Neural progenitor cell (in vitro differentiated cells): ENCODE data around the gene MYOG. TPM values are rescaled to one million over a fixed set of nuclear protein-coding genes. Genes with fewer than 3 reads are reported as not detected.

ENCODE experiments used
- DNase-seq: peaks from one replicate; pipeline ENCODE4 v3.0.0-alpha.2; 2016; ENCODE audit warnings: low spot score
- H2AFZ ChIP-seq: fragments of 200-600 bp; sonication (generic); replicated peaks from 2 replicates; pipeline ENCODE4 v1.6.1; 2016; ENCODE audit warnings: antibody characterized with exemption
- H3F3A ChIP-seq: fragments of 200-600 bp; sonication (generic); 2 replicates; pipeline ENCODE4 v1.6.1; 2016; ENCODE audit warnings: antibody characterized with exemption, low read depth
- H3K27ac ChIP-seq: fragments of 200-600 bp; sonication (generic); 2 replicates; pipeline ENCODE4 v1.5.1; 2016; ENCODE audit warnings: mild to moderate bottlenecking
- H3K27me3 ChIP-seq: fragments of 200-600 bp; sonication (generic); 2 replicates; pipeline ENCODE4 v1.6.1; 2016; ENCODE audit warnings: mild to moderate bottlenecking, moderate library complexity
- H3K36me3 ChIP-seq: fragments of 200-600 bp; sonication (generic); 2 replicates; pipeline ENCODE4 v1.5.1; 2016
- H3K4me1 ChIP-seq: fragments of 200-600 bp; sonication (generic); 2 replicates; pipeline ENCODE4 v1.6.1; 2016; ENCODE audit warnings: mixed run types
- H3K4me2 ChIP-seq: fragments of 200-600 bp; sonication (generic); 2 replicates; pipeline ENCODE4 v1.6.1; 2016
- H3K4me3 ChIP-seq: fragments of 200-600 bp; sonication (generic); 2 replicates; pipeline ENCODE4 v1.5.1; 2016
- H3K79me2 ChIP-seq: fragments of 200-600 bp; sonication (generic); 2 replicates; pipeline ENCODE4 v1.6.1; 2016; ENCODE audit warnings: low read depth
- H3K9ac ChIP-seq: fragments of 200-600 bp; sonication (generic); 2 replicates; pipeline ENCODE4 v1.6.1; 2016
- H3K9me3 ChIP-seq: fragments of 200-600 bp; sonication (generic); 2 replicates; pipeline ENCODE4 v1.5.1; 2016; ENCODE audit warnings: low read depth
- H4K20me1 ChIP-seq: fragments of 200-600 bp; sonication (generic); 2 replicates; pipeline ENCODE4 v1.6.1; 2016; ENCODE audit warnings: low read depth
- H3K27ac Mint-ChIP-seq: 3 replicates; pipeline ENCODE4 v1.8.0; 2021; ENCODE audit warnings: mixed read lengths
- H3K27me3 Mint-ChIP-seq: 2 replicates; pipeline ENCODE4 v1.8.0; 2022; ENCODE audit warnings: low read depth, mild to moderate bottlenecking, inconsistent platforms, moderate library complexity, mixed read lengths; ENCODE audit not compliant: insufficient read depth
- H3K36me3 Mint-ChIP-seq: 3 replicates; pipeline ENCODE4 v1.8.0; 2021; ENCODE audit warnings: mixed read lengths
- H3K4me1 Mint-ChIP-seq: 3 replicates; pipeline ENCODE4 v1.8.0; 2021; ENCODE audit warnings: mixed read lengths
- H3K4me3 Mint-ChIP-seq: 3 replicates; pipeline ENCODE4 v1.8.0; 2021; ENCODE audit warnings: mild to moderate bottlenecking, moderate library complexity, mixed read lengths
- H3K9me3 Mint-ChIP-seq: 3 replicates; pipeline ENCODE4 v1.8.0; 2020; ENCODE audit warnings: mixed read lengths
- CTCF ChIP-seq: fragments of 200-600 bp; sonication (generic); IDR thresholded peaks from 2 replicates; pipeline ENCODE4 v1.5.1; 2017; ENCODE audit warnings: antibody characterized with exemption, mild to moderate bottlenecking
- EZH2 ChIP-seq: fragments of 200-600 bp; sonication (generic); IDR thresholded peaks from 2 replicates; pipeline ENCODE4 v1.6.1; 2017; ENCODE audit warnings: antibody characterized with exemption, mild to moderate bottlenecking, moderate library complexity
- EZH2phosphoT487 ChIP-seq: fragments of 200-600 bp; sonication (generic); IDR thresholded peaks from 2 replicates; pipeline ENCODE4 v1.6.1; 2017; ENCODE audit warnings: antibody characterized with exemption
- total RNA-seq: library from RNA; depleted of rRNA; stranded (reverse); fragments of >200 nt; gene quantifications from 2 replicates; pipeline ENCODE4 v1.2.3, GENCODE V29; 2015; ENCODE audit warnings: low replicate concordance

Gene MYOG
- total RNA-seq, 1 donor from 2014 or later = not detected

GRCh38 chr1:203089001-203089650 is 3.3 kb upstream of the MYOG start:
- peaks cover 6% of the 10 kb centered on the region for H3K27me3 Mint-ChIP-seq
- DNase-seq = no peak
- H3K9me3 Mint-ChIP-seq = peaks cover 8% of the 10 kb centered on the region
- Histone ChIP-seq H3F3A (no peaks in the 10 kb centered on the region), H3K4me1 (peaks cover 16% of the 10 kb centered on the region), H3K4me2 (no peak overlapping the region), H2AFZ (no peak overlapping the region), H3K27ac (no peak overlapping the region), H3K9me3 (no peaks in the 10 kb centered on the region), H3K27me3 (no peaks in the 10 kb centered on the region), H3K79me2 (no peaks in the 10 kb centered on the region), H3K36me3 (no peaks in the 10 kb centered on the region), H3K9ac (no peak overlapping the region), H4K20me1 (no peaks in the 10 kb centered on the region), H3K4me3 (no peak overlapping the region)
- H3K36me3 Mint-ChIP-seq = no peaks in the 10 kb centered on the region
- H3K27ac Mint-ChIP-seq = no peak overlapping the region
- peaks cover 30% of the 10 kb centered on the region for H3K4me1 Mint-ChIP-seq
- TF ChIP-seq EZH2phosphoT487 (no peak), EZH2 (no peak), CTCF (no peak)
- no peak overlapping the region for H3K4me3 Mint-ChIP-seq

- no peaks in the 10 kb centered on the region for H3K36me3 Mint-ChIP-seq
- TF ChIP-seq CTCF = no peak
- TF ChIP-seq EZH2 = no peak
- TF ChIP-seq EZH2phosphoT487 = no peak
- peak overlapping the region; percentile 35 for H3K27ac Mint-ChIP-seq
- Histone ChIP-seq H4K20me1 (no peaks in the 10 kb centered on the region), H2AFZ (no peak overlapping the region), H3K27me3 (no peaks in the 10 kb centered on the region), H3K79me2 (no peaks in the 10 kb centered on the region), H3K9ac (no peak overlapping the region), H3K36me3 (no peaks in the 10 kb centered on the region), H3K4me1 (peaks cover 16% of the 10 kb centered on the region), H3K4me2 (no peak overlapping the region), H3F3A (no peaks in the 10 kb centered on the region), H3K9me3 (no peaks in the 10 kb centered on the region), H3K4me3 (no peak overlapping the region), H3K27ac (no peak overlapping the region)
- no peak overlapping the region for H3K4me3 Mint-ChIP-seq
- peaks cover 8% of the 10 kb centered on the region for H3K27me3 Mint-ChIP-seq
- no peak for DNase-seq
- peaks cover 33% of the 10 kb centered on the region for H3K4me1 Mint-ChIP-seq
- peaks cover 5% of the 10 kb centered on the region for H3K9me3 Mint-ChIP-seq
These were observed 2.6 kb upstream of the MYOG start for GRCh38 chr1:203088441-203088840.

GRCh38 chr1:203086992-203087763 is 1.4 kb upstream of the MYOG start:
- peak overlapping the region; percentile 80 for H3K27ac Mint-ChIP-seq
- peaks cover 5% of the 10 kb centered on the region for H3K9me3 Mint-ChIP-seq
- Histone ChIP-seq H3K79me2 (no peaks in the 10 kb centered on the region), H2AFZ (no peak overlapping the region), H3K4me3 (no peak overlapping the region), H3K27ac (no peak overlapping the region), H3K4me2 (no peak overlapping the region), H3K27me3 (no peaks in the 10 kb centered on the region), H3K36me3 (no peaks in the 10 kb centered on the region), H3K9ac (no peak overlapping the region), H4K20me1 (no peaks in the 10 kb centered on the region), H3K9me3 (no peaks in the 10 kb centered on the region), H3K4me1 (peaks cover 21% of the 10 kb centered on the region), H3F3A (no peaks in the 10 kb centered on the region)
- H3K36me3 Mint-ChIP-seq = no peaks in the 10 kb centered on the region
- H3K4me3 Mint-ChIP-seq = peak overlapping the region; percentile 39
- H3K27me3 Mint-ChIP-seq = peaks cover 8% of the 10 kb centered on the region
- no peak for TF ChIP-seq EZH2phosphoT487
- peaks cover 45% of the 10 kb centered on the region for H3K4me1 Mint-ChIP-seq
- no peak for DNase-seq
